Vagina (tissue), 2 donors: ENCODE measurements around the gene NFASC.

Experiments used
- CTCF ChIP-seq, 3 experiments: fragments of 450-650 bp in 2 of 3; fragments of 200-600 bp in 1 of 3; sonication (generic) in 1 of 3; IDR thresholded peaks; one replicate each; pipeline ENCODE4 v1.5.1; 2017 to 2019; ENCODE audit warnings: antibody characterized with exemption in 3 of 3, mild to moderate bottlenecking in 2 of 3, moderate library complexity in 2 of 3
- POLR2A ChIP-seq, 2 donors: fragments of 450-650 bp; IDR thresholded peaks; one replicate each; pipeline ENCODE4 v1.6.1; 2017; ENCODE audit warnings: antibody characterized with exemption in 2 of 2, mild to moderate bottlenecking in 2 of 2, moderate library complexity in 2 of 2
- POLR2AphosphoS5 ChIP-seq, 2 donors: sonication (generic); formaldehyde crosslinking; IDR thresholded peaks; one replicate each; pipeline ENCODE4 v1.9.0; 2017; ENCODE audit warnings: antibody characterized with exemption in 2 of 2, mild to moderate bottlenecking in 2 of 2, low read depth in 1 of 2; ENCODE audit not compliant: insufficient read depth in 1 of 2

- TF ChIP-seq CTCF (IDR thresholded peaks at IDR 0.05) (no peak), POLR2A (IDR thresholded peaks at IDR 0.05) (no peak), POLR2AphosphoS5 (IDR thresholded peaks at IDR 0.05; ENCODE audit: insufficient read depth in 1 of 2, low read depth in 1 of 2) (no peak)
Measured at GRCh38 chr1:204979891-204980649, 109.4 kb downstream of the NFASC start.
